Activated gamma-delta T cell treated with anti-CD3 and anti-CD28 coated beads, Interleukin-2, amount 50 U/mL, for 16 hours (primary cell): Measurements from ENCODE around the gene ABCA10.
"Not testable (repeated sequence)": the region's sequence is repeated elsewhere in the genome, so short reads cannot be mapped to it uniquely, and the experiment has no call there.

Experiments used
- DNase-seq: peaks from one replicate; pipeline ENCODE4 v3.0.0-alpha.2; 2020; ENCODE audit warnings: low read depth

ABCA10 gene, protein sequence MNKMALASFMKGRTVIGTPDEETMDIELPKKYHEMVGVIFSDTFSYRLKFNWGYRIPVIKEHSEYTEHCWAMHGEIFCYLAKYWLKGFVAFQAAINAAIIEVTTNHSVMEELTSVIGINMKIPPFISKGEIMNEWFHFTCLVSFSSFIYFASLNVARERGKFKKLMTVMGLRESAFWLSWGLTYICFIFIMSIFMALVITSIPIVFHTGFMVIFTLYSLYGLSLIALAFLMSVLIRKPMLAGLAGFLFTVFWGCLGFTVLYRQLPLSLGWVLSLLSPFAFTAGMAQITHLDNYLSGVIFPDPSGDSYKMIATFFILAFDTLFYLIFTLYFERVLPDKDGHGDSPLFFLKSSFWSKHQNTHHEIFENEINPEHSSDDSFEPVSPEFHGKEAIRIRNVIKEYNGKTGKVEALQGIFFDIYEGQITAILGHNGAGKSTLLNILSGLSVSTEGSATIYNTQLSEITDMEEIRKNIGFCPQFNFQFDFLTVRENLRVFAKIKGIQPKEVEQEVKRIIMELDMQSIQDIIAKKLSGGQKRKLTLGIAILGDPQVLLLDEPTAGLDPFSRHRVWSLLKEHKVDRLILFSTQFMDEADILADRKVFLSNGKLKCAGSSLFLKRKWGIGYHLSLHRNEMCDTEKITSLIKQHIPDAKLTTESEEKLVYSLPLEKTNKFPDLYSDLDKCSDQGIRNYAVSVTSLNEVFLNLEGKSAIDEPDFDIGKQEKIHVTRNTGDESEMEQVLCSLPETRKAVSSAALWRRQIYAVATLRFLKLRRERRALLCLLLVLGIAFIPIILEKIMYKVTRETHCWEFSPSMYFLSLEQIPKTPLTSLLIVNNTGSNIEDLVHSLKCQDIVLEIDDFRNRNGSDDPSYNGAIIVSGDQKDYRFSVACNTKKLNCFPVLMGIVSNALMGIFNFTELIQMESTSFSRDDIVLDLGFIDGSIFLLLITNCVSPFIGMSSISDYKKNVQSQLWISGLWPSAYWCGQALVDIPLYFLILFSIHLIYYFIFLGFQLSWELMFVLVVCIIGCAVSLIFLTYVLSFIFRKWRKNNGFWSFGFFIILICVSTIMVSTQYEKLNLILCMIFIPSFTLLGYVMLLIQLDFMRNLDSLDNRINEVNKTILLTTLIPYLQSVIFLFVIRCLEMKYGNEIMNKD (N-terminal part only)

DNA sequence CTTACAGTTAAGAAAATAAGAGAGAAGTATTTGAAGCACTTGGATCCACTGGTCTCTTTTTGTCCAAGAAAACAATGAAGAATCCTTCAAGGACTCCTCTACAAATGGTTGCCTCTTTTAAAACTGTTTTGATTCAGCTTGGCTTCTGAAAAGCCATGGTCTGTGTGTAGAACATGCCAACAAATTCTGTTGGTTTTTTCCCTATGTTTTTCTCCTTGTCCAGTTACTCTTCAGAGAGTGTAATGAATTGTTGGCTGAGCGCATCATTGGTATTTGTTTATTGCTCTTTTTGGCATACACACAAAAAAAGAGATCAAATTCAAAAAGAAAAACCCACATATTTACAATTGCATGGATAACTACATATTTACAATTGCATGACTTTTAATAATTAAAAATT, at the start of gene ABCA10:
Gene ABCA10, minus strand, starts transcription at position 249 of the 400 bp plus-strand sequence. CDS start 3,466 bp downstream, outside the sequence.
- no peak for DNase-seq

DNA sequence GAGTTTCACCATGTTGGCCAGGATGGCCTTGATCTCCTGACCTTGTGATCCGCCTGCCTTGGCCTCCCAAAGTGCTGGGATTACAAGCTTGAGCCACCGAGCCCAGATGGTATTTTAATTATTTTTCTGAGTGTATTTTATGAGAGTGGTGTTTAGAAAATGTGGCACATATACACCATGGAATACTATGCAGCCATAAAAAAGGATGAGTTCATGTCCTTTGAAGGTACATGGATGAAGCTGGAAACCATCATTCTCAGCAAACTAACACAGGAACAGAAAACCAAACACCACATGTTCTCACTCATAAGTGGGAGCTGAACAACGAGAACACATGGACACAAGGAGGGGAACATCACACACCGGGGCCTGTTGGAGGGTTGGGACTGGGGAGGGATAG, 47.7 kb upstream of the ABCA10 start:
- DNase-seq = not testable (repeated sequence)

DNA sequence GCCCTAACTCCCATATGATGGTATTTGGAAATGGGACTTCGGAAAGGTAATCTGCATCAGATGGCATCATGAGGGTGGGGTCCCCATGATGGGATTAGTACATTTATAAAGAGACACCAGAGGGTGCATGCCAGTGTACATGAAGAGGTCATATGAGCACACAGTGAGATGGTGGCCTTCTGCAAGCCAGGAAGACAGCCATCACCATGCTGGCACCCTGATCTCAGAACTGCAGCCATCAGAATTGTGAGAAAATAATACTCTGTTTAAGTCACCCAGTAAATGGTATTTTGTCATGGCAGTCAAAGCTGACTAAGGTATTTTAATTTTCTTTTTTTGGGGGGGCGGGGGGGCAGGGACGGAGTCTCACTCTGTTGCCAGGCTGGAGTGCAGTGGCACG, 47.1 kb upstream of the ABCA10 start:
- DNase-seq = no peak

DNA sequence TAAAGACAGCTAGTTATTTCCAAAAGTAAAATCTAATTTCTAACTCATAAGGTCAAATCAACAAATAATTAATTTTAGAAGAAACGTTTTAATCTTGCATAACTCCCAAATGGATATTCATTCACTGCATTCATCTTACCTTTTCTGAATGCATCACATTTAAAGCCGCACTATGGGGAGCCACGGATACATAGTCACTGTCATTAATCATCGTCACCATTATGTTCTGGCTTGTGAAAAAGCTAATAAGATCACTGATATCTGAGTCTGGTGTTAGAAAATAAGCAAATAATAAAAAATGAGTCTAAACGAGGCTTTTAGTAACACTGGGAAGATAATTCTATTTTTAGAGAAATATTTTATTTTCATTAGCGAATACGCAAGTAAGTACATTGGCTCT, 42.4 kb upstream of the ABCA10 start:
- no peak for DNase-seq

DNA sequence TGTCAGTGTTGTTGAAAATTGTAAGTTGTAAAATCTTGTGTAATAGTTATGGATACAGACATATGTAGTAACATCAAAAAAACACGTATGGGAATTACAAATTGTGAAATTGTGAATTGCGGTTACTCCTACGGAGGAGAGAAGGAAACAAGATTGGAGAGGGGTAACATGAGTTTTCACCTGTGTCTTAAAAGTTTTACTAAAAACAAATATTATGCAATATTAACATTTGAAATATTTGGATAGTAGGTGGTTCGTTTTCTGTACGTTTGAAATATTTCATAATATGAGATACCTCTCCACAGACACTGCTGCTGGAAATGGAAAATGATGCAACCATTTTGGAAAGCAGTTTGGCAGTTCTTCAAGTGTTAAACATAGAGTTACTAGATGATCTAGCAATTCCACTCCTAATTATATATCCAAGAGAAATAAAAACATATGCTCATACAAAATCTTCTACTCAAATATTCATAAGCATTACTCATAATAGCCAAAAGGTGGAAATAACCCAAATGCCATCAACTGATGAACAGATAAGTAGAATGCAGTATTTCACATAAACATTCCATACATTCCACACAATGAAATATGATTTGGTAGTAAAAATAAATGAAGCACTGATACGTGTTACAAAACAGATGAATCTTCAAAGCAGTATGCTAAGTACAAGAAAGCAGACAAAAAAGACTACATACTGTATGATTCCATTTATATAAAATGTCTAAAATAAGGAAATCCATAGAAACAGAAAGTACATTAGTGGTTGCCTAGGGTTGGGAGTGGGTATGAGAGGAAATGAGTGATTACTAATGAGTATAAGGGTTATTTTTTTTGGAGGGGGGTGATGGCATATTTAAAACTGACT, 40.7 kb upstream of the ABCA10 start:
- no peak for DNase-seq

DNA sequence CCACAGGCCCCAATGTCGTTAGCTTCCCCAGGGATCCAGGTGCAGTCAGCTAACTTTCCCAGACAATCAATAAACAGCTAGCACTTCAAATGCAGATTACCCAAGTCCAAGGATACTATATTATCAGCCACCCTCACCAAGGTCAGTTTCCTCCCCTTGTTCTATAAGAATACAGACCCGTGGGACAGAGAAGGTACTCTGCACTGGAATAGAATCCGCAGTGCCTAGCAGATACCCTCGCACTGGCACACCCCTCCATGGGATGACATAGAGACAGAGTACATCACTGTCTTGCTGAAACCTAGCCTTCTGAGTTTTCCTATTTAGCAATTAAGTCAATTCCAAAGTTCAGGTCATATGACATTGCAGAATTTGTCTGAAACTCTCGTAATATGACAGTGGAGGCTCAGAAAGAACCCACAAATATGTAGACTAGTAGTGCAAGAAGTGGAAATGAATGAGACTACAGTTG, 40.0 kb upstream of the ABCA10 start:
- no peak for DNase-seq

DNA sequence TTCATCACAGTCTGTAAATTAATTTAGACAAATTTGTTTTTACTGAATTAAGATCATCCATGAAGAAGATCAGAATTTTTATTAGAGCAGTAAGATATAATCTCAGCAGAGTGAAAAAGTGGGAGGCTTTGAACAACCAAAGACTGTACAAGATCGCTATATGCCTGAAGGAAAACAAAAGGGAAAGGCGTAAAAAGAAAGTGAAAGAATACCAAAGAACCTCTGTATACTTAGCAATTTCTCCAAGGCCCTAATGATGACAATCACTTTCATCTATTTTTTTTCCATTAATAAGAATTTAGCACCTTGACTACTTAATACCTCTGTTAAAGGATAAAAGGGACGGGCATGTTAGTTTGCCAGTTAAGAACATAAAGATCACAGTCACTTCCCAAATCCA, 38.6 kb upstream of the ABCA10 start:
- DNase-seq = no peak

DNA sequence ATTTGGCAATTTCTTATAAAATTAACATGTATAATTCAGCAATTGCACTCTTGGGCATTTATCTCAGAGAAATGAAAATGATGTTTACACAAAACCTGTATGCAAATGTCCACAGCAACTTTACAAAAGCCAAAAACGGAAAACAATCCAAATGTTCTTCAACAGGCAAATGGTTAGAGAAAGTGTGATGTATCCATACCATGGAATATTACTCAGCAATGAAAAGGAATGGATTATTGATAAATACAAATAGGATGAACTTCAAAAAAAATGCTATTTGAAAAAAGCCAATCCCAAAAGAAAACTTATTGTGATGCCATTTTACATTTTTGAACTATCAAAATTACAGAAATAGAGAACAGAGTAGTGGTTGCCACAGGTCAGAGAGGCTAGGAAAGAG, 37.2 kb upstream of the ABCA10 start:
- DNase-seq = no peak

DNA sequence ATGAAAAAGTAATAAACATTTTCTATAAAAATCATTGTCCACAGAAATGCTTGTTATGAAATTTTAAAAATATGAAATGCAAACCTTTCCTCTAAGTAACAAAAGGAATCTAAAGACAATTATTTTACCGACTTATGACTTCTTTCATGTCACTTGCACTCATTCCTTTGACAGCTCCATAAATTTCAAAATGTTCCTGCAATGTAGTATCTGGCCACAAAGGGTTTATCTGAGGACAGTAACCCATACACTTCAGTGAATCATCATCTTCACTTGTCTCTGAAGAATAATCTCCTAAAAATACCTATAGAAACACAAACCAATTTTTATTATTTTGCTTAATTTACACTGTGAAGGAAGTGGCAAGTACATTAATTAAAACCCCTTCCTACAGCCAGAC, 25.6 kb upstream of the ABCA10 start:
- DNase-seq = no peak

DNA sequence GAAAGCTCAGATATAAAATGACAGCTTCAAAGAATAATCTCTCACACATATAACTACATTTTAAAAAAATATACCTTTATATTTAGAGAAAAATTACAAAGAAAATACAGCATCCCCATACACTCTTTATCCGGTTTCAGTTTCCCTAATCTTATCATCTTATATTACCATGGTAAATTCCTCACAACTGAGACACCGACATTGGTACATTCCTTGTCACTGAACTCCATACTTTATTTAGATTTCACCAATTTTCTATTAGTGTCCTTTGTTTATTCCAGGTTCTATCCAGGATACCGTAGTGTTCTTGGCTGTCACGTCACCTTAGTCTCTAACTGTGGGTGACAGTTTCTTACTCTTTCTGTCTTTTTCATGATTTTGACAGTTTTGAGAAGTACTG, 22.0 kb upstream of the ABCA10 start:
- DNase-seq = no peak

DNA sequence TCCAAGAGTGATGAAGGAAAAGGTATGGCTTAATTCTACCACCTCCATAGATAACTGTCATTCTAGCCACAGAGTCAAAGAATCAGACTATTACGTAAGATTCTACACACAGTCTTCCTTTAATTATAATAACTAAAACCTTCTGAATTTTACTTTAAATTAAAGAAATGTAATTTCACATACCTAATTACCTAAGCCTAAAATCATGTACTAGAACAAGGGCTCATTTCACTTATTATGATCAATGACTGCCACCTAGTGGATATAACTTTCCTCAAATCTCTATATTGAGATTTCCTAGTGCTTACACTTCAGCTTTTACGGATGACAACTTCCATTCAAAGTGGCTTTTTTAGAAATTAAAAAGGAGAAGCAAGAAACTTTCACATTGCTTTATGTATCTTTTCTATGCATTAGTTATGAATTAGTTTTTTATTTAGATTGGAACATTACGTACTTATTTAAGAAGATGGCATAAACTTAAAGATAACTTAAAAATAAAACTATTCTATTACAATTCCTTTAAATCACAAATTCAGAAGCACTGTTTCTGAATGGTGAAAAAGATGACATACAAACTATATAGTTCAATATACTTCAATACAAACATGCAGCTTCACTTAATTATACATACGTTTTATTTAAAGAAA, 18.2 kb upstream of the ABCA10 start:
- DNase-seq = no peak

DNA sequence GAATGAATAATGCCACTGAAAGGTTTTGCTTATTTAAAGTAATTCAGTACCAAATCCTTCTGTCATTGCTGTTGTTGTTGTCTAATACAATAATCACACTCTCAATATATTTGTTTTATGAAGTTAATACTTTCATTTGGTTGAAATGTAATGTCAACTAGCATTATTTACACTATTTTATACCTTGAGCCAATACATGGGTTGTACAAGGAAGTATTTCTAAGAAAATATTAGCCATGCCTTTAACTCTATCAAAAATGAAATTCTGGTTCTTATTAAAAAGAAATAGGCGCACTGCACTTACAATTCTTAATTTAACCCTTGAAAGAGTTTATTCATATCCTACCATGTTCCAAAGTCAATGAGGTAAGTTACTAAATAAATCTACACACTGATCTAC, 17.6 kb upstream of the ABCA10 start:
- DNase-seq = no peak

DNA sequence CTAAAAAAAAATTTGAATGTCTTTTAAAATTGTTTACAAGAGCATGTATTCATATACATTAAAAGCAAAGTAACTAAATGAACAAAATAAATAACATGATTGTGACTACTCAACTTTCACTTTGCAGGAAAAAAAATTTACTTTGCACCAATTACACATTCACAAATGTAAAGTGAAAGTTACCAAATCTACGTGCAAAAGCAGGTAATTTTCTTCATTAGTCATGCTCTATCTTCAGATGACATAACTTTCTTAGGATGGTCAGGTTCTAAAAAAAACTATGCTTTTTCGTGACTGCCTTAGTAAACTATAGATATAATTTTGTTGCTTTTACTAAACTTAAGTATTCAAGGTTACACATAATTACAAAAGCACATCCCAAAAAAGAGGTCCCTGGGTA, 17.0 kb upstream of the ABCA10 start:
- no peak for DNase-seq

DNA sequence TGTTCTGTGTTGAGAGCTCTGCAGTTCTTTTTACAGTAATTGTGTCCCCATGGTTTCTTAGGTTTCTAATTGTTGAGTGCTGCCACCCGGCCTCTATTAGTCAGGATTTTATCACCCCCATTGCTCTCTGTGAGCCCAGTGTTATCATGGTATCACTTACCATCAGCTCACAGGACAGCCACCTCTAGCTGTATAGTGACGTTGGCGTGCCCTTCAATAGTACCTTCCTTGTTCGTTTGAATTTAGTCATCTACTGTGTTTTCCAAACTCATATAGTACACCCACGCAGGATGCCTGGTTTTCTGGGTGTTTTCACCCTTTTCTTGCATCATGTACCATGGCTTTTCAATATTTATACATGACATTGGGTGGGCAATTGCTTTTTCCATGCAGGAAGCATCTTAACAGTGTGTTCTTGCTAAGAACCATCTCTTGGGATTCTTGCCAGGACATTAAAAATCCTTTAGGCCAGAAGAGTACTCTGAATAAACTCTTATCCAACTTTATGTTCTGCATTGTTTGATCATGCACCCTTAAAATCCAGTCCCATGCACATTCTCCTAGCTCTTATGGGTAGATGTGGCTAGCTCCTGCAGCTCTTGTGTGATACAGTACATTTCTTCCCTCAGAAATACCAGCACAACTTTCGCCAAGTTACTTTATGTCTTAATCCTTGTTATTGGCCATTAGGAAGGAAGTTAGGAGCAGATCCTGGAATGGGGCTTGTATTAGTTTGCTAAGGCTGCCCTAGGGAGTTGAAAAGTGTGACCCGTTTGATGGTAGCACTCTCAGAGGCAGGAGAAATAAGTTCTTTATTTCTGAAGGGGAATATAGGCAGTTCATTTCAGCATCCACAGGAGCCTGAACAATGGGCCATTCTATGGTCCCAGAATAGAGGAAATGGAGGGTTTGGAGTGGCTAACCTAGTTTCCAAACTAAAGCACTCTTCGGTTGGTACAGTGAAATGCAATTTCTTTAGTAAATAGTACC, 11.3 kb upstream of the ABCA10 start:
- no peak for DNase-seq

DNA sequence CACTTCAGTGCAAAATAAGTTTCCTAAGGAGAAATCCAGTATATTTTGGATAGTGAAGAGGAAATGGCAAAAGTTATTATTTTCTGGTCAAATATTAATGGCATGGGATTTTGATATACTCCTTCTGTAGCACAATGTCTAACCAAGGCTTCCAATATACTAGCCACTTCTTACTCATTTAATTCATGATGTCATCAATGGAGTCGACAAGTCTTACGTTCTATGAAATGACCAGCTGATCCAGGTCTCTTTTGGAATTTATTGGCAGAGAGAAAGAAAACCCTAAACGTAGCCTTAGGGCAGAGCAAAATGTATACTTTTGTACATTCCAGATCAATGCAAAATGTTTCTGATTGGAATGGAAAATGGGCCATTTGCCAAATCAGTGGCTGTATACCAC, 8.3 kb upstream of the ABCA10 start:
- DNase-seq = no peak

DNA sequence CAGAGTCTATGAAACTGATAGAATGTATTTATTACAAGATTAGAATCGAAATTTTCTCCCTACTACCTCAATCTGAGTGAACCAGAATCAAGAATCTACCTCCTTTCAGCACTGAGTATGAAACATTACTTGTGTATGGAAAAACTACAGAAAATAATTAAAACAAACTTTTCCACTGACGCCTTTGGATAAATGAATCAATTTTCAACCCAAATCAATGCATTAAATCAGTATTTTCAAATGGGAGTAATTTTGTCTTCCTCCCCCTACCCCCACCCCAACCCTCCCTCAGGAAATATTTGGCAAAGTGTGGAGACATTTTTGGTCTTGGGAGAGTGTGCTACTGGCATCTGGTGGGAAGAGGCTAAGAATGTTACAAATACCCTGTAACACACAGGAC, 7.8 kb upstream of the ABCA10 start:
- no peak for DNase-seq

DNA sequence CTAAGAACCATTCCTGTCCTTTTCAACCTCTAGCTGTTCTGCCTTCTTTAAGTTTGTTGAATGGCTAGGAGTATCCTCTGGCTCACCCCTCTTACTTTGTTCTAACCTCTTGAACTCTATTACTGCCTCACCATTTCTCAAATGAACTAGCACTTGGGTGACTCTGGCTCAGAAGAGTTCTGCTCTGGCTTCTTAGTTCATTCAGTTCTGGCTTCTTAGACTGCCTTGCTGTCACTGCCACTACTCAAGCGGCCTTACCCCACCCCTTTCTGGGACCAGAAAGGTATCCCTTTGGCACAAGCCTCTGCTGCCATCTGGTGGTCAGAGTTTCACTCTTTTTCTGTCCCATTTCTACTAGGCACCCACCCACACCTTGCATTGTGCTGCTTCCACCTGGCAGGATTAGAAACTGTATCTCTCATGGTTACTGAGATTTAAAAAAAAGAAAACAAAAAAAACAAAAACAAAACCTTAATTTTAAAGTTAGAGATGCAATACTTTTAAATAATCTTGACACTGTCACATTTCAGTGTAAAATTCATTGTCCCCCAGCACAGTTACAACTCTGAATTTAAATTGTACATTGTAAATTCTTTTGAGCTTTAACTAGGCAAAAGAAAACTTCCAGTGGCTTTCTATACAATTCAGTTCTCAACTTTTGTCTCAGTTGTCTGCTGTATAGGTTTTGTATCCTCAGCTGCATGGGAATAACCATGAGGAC, 6.9 kb upstream of the ABCA10 start:
- peak; percentile 49 for DNase-seq

DNA sequence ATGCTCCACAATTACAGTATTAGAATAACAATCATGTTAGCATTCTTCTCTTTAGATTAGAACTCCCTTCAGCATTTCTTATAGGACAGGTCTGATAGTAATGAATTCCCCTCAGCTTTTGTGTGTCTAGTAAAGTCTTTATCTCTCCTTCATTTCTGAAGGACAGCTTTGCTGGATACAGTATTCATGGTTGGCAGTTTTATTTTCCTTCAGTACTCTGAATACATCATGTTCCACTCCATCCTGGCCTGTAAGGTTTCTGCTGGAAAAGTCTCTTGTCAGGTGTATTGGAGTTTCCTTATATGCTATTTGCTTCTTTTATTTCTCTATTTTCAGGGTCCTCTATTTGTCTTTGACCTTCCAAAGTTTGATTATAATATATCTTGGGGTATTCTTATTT, 4.0 kb upstream of the ABCA10 start:
- DNase-seq = no peak

DNA sequence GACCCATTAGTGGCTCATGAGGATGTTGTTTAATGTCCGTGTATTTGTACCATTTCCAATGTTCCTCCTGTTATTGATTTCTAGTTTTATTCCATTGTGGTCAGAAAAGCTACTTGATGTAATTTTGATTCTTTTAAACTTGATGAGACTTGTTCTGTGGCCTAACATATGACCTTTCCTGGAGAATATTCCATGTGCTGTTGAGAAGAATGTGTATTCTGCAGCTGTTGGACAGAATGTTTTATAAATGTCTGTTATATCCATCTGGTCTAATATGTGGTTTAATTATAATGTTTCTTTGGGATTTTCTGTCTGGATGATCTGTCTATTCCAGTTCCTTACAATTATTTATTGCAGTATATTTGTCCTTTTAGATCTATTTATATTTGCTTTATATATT, 2.9 kb upstream of the ABCA10 start:
- no peak for DNase-seq
